ENCODE data around the gene TSPYL4.

DNA sequence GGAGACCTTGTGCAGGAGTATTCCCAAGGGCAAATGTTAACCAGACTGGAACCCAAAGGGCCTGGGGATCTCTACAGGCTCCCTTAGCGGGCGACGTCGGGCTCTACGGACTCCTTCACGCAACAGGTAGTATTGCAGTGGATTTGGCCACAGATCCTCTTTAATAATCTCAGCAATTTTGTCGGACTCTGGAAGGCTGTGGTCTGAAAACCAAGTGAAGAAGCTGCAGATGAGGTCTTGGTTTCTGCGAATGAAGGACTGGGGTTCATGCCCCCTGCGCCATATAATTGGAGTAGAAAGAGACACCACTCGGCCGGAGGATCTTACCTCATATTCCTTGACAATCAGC, 24.6 kb upstream of the TSPYL4 start:
- TF ChIP-seq, protein P1, sequence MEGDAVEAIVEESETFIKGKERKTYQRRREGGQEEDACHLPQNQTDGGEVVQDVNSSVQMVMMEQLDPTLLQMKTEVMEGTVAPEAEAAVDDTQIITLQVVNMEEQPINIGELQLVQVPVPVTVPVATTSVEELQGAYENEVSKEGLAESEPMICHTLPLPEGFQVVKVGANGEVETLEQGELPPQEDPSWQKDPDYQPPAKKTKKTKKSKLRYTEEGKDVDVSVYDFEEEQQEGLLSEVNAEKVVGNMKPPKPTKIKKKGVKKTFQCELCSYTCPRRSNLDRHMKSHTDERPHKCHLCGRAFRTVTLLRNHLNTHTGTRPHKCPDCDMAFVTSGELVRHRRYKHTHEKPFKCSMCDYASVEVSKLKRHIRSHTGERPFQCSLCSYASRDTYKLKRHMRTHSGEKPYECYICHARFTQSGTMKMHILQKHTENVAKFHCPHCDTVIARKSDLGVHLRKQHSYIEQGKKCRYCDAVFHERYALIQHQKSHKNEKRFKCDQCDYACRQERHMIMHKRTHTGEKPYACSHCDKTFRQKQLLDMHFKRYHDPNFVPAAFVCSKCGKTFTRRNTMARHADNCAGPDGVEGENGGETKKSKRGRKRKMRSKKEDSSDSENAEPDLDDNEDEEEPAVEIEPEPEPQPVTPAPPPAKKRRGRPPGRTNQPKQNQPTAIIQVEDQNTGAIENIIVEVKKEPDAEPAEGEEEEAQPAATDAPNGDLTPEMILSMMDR (IDR thresholded peaks at IDR 0.05; ENCODE audit: extremely low read depth in 1 of 2, insufficient read depth in 1 of 2, low read depth in 1 of 2, low read length in 2 of 2) = no peak
- no peak for TF ChIP-seq EZH2 (IDR thresholded peaks at IDR 0.05; ENCODE audit: borderline replicate concordance, low read depth, low read length, severe bottlenecking)
- TF ChIP-seq POLR2AphosphoS5 (IDR thresholded peaks at IDR 0.05; ENCODE audit: insufficient read depth, low read depth, low read length) = no peak
- TF ChIP-seq JUN (IDR thresholded peaks at IDR 0.05; ENCODE audit: borderline replicate concordance, insufficient read depth, insufficient read length, low read depth) = no peak
- TF ChIP-seq MYC (IDR thresholded peaks at IDR 0.05; ENCODE audit: low read depth, low read length) = no peak
- TF ChIP-seq, protein P2, sequence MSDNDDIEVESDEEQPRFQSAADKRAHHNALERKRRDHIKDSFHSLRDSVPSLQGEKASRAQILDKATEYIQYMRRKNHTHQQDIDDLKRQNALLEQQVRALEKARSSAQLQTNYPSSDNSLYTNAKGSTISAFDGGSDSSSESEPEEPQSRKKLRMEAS (IDR thresholded peaks at IDR 0.05; ENCODE audit: insufficient read depth, insufficient read length) = no peak

All from endothelial cell of umbilical vein (primary cell).